Measurements from ENCODE around the gene GPR22. TPM values are rescaled to one million over a fixed set of nuclear protein-coding genes. Genes with fewer than 3 reads are reported as not detected.

The GPR22 gene
- total and polyA plus RNA-seq, 2 of the 8 experiments (the other 6 are each of a cell fraction or from before 2014, with no cell fraction given), result 0.02 TPM; not detected in 1

- H3K9me3 ChIP-seq (ENCODE audit: insufficient read depth in 2 of 2, low read depth in 1 of 2, low read length in 1 of 2), result no peaks in the 10 kb centered on the region
- H4K20me1 ChIP-seq (replicated peaks in 1 of 2; ENCODE audit: control insufficient read depth in 1 of 2, insufficient read depth in 2 of 2, low read length in 2 of 2), result no peaks in the 10 kb centered on the region
- FAIRE-seq (no peak), DNase-seq (ENCODE audit: low read depth in 1 of 2, low spot score in 2 of 2) (no peak)
- no peak overlapping the region for H2AK5ac ChIP-seq (ENCODE audit: low read depth, low read length)
- H3K27me3 ChIP-seq (replicated peaks in 1 of 4; ENCODE audit: control insufficient read depth in 3 of 4, extremely low read depth in 1 of 4, insufficient read depth in 3 of 4, low read length in 3 of 4), result no peaks in the 10 kb centered on the region
- no peak overlapping the region for H3K4me3 ChIP-seq (ENCODE audit: extremely low read depth in 1 of 4, insufficient read depth in 2 of 4, low read depth in 3 of 4, low read length in 4 of 4)
- no peaks in the 10 kb centered on the region for H3K23me2 ChIP-seq (ENCODE audit: low read depth, low read length)
- no peak overlapping the region for H2BK15ac ChIP-seq (ENCODE audit: low read length)
- no peak overlapping the region for H2AFZ ChIP-seq (ENCODE audit: low read length)
- no peaks in the 10 kb centered on the region for H3K79me1 ChIP-seq (ENCODE audit: low read depth, low read length)
- no peak overlapping the region for H2BK5ac ChIP-seq (ENCODE audit: low read depth, low read length)
- H3K4me1 ChIP-seq (replicated peaks in 1 of 4; ENCODE audit: control insufficient read depth in 3 of 4, insufficient read depth in 4 of 4, low read length in 3 of 4), result no peaks in the 10 kb centered on the region
- H3K4ac ChIP-seq (replicated peaks; ENCODE audit: insufficient read length, low read depth, low read length), result no peak overlapping the region
- TF ChIP-seq SUZ12 (IDR thresholded peaks at IDR 0.05; ENCODE audit: low read length) (no peak), TAF1 (IDR thresholded peaks at IDR 0.05; ENCODE audit: low read depth, low read length) (no peak), JUN (IDR thresholded peaks at IDR 0.05; ENCODE audit: low read depth, low read length) (no peak), BACH1 (IDR thresholded peaks at IDR 0.05; ENCODE audit: low read length) (no peak), SP2 (IDR thresholded peaks at IDR 0.05; ENCODE audit: low read length) (no peak), POLR2AphosphoS5 (IDR thresholded peaks at IDR 0.05; ENCODE audit: low read depth, low read length) (no peak), EGR1 (IDR thresholded peaks at IDR 0.05; ENCODE audit: borderline replicate concordance, low read depth, low read length) (no peak), RNF2 (IDR thresholded peaks at IDR 0.05; ENCODE audit: borderline replicate concordance, low read depth, low read length, missing control alignments, poor library complexity, severe bottlenecking) (no peak), KDM1A (IDR thresholded peaks at IDR 0.05; ENCODE audit: borderline replicate concordance, low read length) (no peak), SAP30 (IDR thresholded peaks at IDR 0.05; ENCODE audit: insufficient read depth, insufficient replicate concordance, low read length) (no peak), KDM4A (IDR thresholded peaks at IDR 0.05; ENCODE audit: low read depth, low read length, severe bottlenecking) (no peak), SIX5 (IDR thresholded peaks at IDR 0.05; ENCODE audit: low read depth, low read length) (no peak), TCF12 (IDR thresholded peaks at IDR 0.05; ENCODE audit: low read depth, low read length) (no peak)
- H4K5ac ChIP-seq (ENCODE audit: insufficient read length, low read depth, low read length), result no peak overlapping the region
- ChIA-PET POLR2A (ENCODE audit: partially characterized antibody) (no interaction called here), CTCF (ENCODE audit: partially characterized antibody) (interaction anchor here (2.3 kb wide), 1 partner anchor 10 kb away, joined by 9 read pairs; no protein-coding TSS in a partner anchor)
- H3K27ac ChIP-seq (ENCODE audit: low read depth, low read length), result no peak overlapping the region
- no peak overlapping the region for H3K56ac ChIP-seq (replicated peaks; ENCODE audit: insufficient read length, low read depth, low read length)
- H3K79me2 ChIP-seq (ENCODE audit: control insufficient read depth in 1 of 2, insufficient read depth in 2 of 2, low read length in 2 of 2), result no peaks in the 10 kb centered on the region
- no peak overlapping the region for H3K9ac ChIP-seq (replicated peaks in 1 of 4; ENCODE audit: extremely low read depth in 1 of 4, low read depth in 3 of 4, low read length in 3 of 4)
- no peak overlapping the region for H2BK12ac ChIP-seq (ENCODE audit: low read depth, low read length)
- 93% methylated on average over 1 of the region's 1 CpG; no CpG with 5 or more reads in 1 of the 2 experiments for WGBS, 2 experiments (ENCODE audit: extremely low coverage in 1 of 2, insufficient coverage in 1 of 2, insufficient read length in 1 of 2, insufficient replicate concordance in 2 of 2, low coverage in 1 of 2, low lambda C conversion rate in 2 of 2, missing lambda C conversion rate in 1 of 2)
- no peaks in the 10 kb centered on the region for H3K36me3 ChIP-seq (ENCODE audit: control insufficient read depth in 2 of 4, insufficient read depth in 4 of 4, low read length in 3 of 4)
- no peak overlapping the region for H2BK20ac ChIP-seq (ENCODE audit: low read length)
- no peak overlapping the region for H4K91ac ChIP-seq (replicated peaks; ENCODE audit: insufficient read length, low read length)
- no peak overlapping the region for H2BK120ac ChIP-seq (replicated peaks; ENCODE audit: low read depth, low read length)
- H3K18ac ChIP-seq (ENCODE audit: extremely low read depth, low read length), result no peak overlapping the region
- no peak overlapping the region for H4K8ac ChIP-seq (ENCODE audit: extremely low read depth, insufficient read depth, low read length)
- no peak overlapping the region for H3K23ac ChIP-seq (ENCODE audit: insufficient read length)
- H3K4me2 ChIP-seq (ENCODE audit: insufficient read depth in 1 of 2, low read depth in 2 of 2, low read length in 2 of 2), result no peak overlapping the region
- H3K14ac ChIP-seq (ENCODE audit: insufficient read length), result no peak overlapping the region
Observed at GRCh38 chr7:107453388-107453787, 16.5 kb upstream of the GPR22 start.

All from H1 (cell line).